ENCODE measurements around the gene KDM4B.

Gene KDM4B

GRCh38 chr19:5048727-5049553 lies 80.0 kb downstream of the KDM4B start:
- DNase-seq (ENCODE audit: low read depth in 2 of 2): no peak

GRCh38 chr19:5049561-5049960 lies 80.6 kb downstream of the KDM4B start:
- DNase-seq (ENCODE audit: low read depth in 2 of 2): no peak

GRCh38 chr19:5050067-5050656 lies 81.2 kb downstream of the KDM4B start:
- DNase-seq (ENCODE audit: low read depth in 2 of 2): no peak

GRCh38 chr19:5050905-5051304 lies 82.0 kb downstream of the KDM4B start:
- DNase-seq (ENCODE audit: low read depth in 2 of 2): no peak

- no peak for DNase-seq (ENCODE audit: low read depth in 2 of 2)
Observed at GRCh38 chr19:5051619-5052018, 82.7 kb downstream of the KDM4B start.

- DNase-seq (ENCODE audit: low read depth in 2 of 2): no peak
Observed at GRCh38 chr19:5052515-5052914, 83.6 kb downstream of the KDM4B start.

- DNase-seq (ENCODE audit: low read depth in 2 of 2): no peak
Observed at GRCh38 chr19:5052945-5053485, 84.1 kb downstream of the KDM4B start.

GRCh38 chr19:5053661-5054060 lies 84.7 kb downstream of the KDM4B start:
- no peak for DNase-seq (ENCODE audit: low read depth in 2 of 2)

GRCh38 chr19:5054551-5055456 lies 85.9 kb downstream of the KDM4B start:
- no peak for DNase-seq (ENCODE audit: low read depth in 2 of 2)

GRCh38 chr19:5055457-5055776 lies 86.5 kb downstream of the KDM4B start:
- no peak for DNase-seq (ENCODE audit: low read depth in 2 of 2)

GRCh38 chr19:5057860-5058259 lies 88.9 kb downstream of the KDM4B start:
- no peak for DNase-seq (ENCODE audit: low read depth in 2 of 2)

- DNase-seq (ENCODE audit: low read depth in 2 of 2): no peak
Observed at GRCh38 chr19:5058521-5059212, 89.8 kb downstream of the KDM4B start.

GRCh38 chr19:5059213-5059574 lies 90.3 kb downstream of the KDM4B start:
- no peak for DNase-seq (ENCODE audit: low read depth in 2 of 2)

GRCh38 chr19:5059793-5060192 lies 90.9 kb downstream of the KDM4B start:
- DNase-seq (ENCODE audit: low read depth in 2 of 2): no peak

GRCh38 chr19:5062195-5062594 lies 93.3 kb downstream of the KDM4B start:
- no peak for DNase-seq (ENCODE audit: low read depth in 2 of 2)

GRCh38 chr19:5062799-5063198 lies 93.9 kb downstream of the KDM4B start:
- no peak for DNase-seq (ENCODE audit: low read depth in 2 of 2)

- no peak for DNase-seq (ENCODE audit: low read depth in 2 of 2)
Observed at GRCh38 chr19:5063873-5064645, 95.1 kb downstream of the KDM4B start.

GRCh38 chr19:5064896-5065295 lies 96.0 kb downstream of the KDM4B start:
- DNase-seq (ENCODE audit: low read depth in 2 of 2): no peak

- no peak for DNase-seq (ENCODE audit: low read depth in 2 of 2)
Observed at GRCh38 chr19:5065663-5066093, 96.8 kb downstream of the KDM4B start.

GRCh38 chr19:5066768-5067167 lies 97.9 kb downstream of the KDM4B start:
- no peak for DNase-seq (ENCODE audit: low read depth in 2 of 2)

- no peak for DNase-seq (ENCODE audit: low read depth in 2 of 2)
Observed at GRCh38 chr19:5067678-5068077, 98.8 kb downstream of the KDM4B start.
